Gastrocnemius medialis (tissue), 4 donors: ENCODE measurements around the gene LRRC19.

Source experiments
- POLR2A ChIP-seq, 2 donors: fragments of 450-650 bp; IDR thresholded peaks; one replicate each; pipeline ENCODE4 v1.6.1; 2017; ENCODE audit warnings: antibody characterized with exemption in 2 of 2, mild to moderate bottlenecking in 2 of 2, moderate library complexity in 2 of 2
- TF ChIP-seq, protein P1 (sequence below), 5 experiments: fragments of 450-650 bp in 3 of 5; fragments of 200-600 bp in 2 of 5; sonication (generic) in 2 of 5; IDR thresholded peaks in 4 of 5; conservative IDR thresholded peaks in 1 of 5; 1 replicate in 4 of 5; 2 replicates in 1 of 5; pipeline ENCODE4 v1.5.1; 2016 to 2019; ENCODE audit warnings: antibody characterized with exemption in 5 of 5, mild to moderate bottlenecking in 3 of 5, moderate library complexity in 3 of 5

DNA sequence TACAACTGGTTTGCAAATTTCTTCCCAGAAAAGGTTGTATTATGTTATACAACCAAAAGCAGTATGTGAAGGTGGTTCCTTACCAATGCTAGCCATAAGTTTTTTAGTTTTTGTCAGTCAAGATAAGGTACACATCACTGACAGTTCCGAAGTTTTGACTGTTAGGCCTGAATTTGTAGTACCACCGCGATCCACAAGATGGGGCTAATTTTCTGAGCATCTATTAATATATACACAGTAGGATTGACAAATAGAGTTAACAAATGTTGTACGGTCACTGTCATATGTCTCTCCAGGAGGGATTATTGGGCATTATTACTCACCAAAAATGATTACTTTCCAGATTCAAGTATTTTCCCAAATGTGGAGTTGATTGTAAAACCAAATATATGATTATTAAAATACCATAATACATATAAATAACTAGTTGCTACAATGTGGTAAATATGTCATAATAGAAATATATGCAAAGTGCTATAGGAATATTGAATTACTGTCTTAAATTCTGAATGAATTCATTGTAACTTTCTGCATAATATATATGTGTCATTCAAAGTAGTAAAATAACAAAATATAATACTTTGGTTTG, 28.4 kb upstream of the LRRC19 start:
- TF ChIP-seq, protein P1, sequence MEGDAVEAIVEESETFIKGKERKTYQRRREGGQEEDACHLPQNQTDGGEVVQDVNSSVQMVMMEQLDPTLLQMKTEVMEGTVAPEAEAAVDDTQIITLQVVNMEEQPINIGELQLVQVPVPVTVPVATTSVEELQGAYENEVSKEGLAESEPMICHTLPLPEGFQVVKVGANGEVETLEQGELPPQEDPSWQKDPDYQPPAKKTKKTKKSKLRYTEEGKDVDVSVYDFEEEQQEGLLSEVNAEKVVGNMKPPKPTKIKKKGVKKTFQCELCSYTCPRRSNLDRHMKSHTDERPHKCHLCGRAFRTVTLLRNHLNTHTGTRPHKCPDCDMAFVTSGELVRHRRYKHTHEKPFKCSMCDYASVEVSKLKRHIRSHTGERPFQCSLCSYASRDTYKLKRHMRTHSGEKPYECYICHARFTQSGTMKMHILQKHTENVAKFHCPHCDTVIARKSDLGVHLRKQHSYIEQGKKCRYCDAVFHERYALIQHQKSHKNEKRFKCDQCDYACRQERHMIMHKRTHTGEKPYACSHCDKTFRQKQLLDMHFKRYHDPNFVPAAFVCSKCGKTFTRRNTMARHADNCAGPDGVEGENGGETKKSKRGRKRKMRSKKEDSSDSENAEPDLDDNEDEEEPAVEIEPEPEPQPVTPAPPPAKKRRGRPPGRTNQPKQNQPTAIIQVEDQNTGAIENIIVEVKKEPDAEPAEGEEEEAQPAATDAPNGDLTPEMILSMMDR (IDR thresholded peaks at IDR 0.05 in 4 of 5, conservative IDR thresholded peaks at IDR 0.05 in 1 of 5) = peak; percentile 49 to 83 (median 72)
- no peak for TF ChIP-seq POLR2A (IDR thresholded peaks at IDR 0.05)
